ENCODE results near the gene XPNPEP1. TPM values are rescaled to one million over a fixed set of nuclear protein-coding genes. Genes with fewer than 3 reads are reported as not detected.
A peak's percentile ranks its signal among the peaks of the same experiment; 100 is the strongest.

XPNPEP1 gene
- total RNA-seq, 1 donor from 2014 or later = 80.6 TPM

- TF ChIP-seq CTCF (IDR thresholded peaks at IDR 0.05) = no peak
- H3K9me3 Mint-ChIP-seq (ENCODE audit: low read depth) = peaks cover 9% of the 10 kb centered on the region
- DNase-seq (ENCODE audit: low spot score) = no peak
- H3K27me3 Mint-ChIP-seq (ENCODE audit: low read depth) = no peaks in the 10 kb centered on the region
- no peaks in the 10 kb centered on the region for H3K4me1 Mint-ChIP-seq (ENCODE audit: low read depth)
- H3K27ac Mint-ChIP-seq (ENCODE audit: unreplicated experiment) = no peak overlapping the region
- H3K36me3 Mint-ChIP-seq (ENCODE audit: low read depth) = peaks cover 24% of the 10 kb centered on the region
- H3K4me3 Mint-ChIP-seq (ENCODE audit: unreplicated experiment) = no peak overlapping the region
These were observed 64.1 kb downstream of the XPNPEP1 start for GRCh38 chr10:109859221-109859620.

- H3K27me3 Mint-ChIP-seq (ENCODE audit: low read depth) = peaks cover 2% of the 10 kb centered on the region
- no peak for DNase-seq (ENCODE audit: low spot score)
- H3K4me3 Mint-ChIP-seq (ENCODE audit: unreplicated experiment) = no peak overlapping the region
- no peak overlapping the region for H3K27ac Mint-ChIP-seq (ENCODE audit: unreplicated experiment)
- H3K36me3 Mint-ChIP-seq (ENCODE audit: low read depth) = peaks cover 9% of the 10 kb centered on the region
- no peak for TF ChIP-seq CTCF (IDR thresholded peaks at IDR 0.05)
- H3K4me1 Mint-ChIP-seq (ENCODE audit: low read depth) = peaks cover 7% of the 10 kb centered on the region
- no peaks in the 10 kb centered on the region for H3K9me3 Mint-ChIP-seq (ENCODE audit: low read depth)
These were observed 67.6 kb downstream of the XPNPEP1 start for GRCh38 chr10:109855746-109856145.

- Mint-ChIP-seq H3K4me3 (ENCODE audit: unreplicated experiment) (no peak overlapping the region), H3K4me1 (ENCODE audit: low read depth) (peaks cover 7% of the 10 kb centered on the region), H3K27me3 (ENCODE audit: low read depth) (peaks cover 2% of the 10 kb centered on the region), H3K27ac (ENCODE audit: unreplicated experiment) (no peak overlapping the region), H3K36me3 (ENCODE audit: low read depth) (peaks cover under 1% of the 10 kb centered on the region), H3K9me3 (ENCODE audit: low read depth) (no peaks in the 10 kb centered on the region)
- DNase-seq (ENCODE audit: low spot score) = no peak
- TF ChIP-seq CTCF (IDR thresholded peaks at IDR 0.05) = no peak
These were observed 69.4 kb downstream of the XPNPEP1 start for GRCh38 chr10:109853921-109854320.

GRCh38 chr10:109852475-109853037, 70.8 kb downstream of the XPNPEP1 start:
- Mint-ChIP-seq H3K27ac (ENCODE audit: unreplicated experiment) (no peak overlapping the region), H3K36me3 (ENCODE audit: low read depth) (no peaks in the 10 kb centered on the region), H3K4me3 (ENCODE audit: unreplicated experiment) (no peak overlapping the region), H3K9me3 (ENCODE audit: low read depth) (no peaks in the 10 kb centered on the region), H3K4me1 (ENCODE audit: low read depth) (peaks cover 7% of the 10 kb centered on the region), H3K27me3 (ENCODE audit: low read depth) (peaks cover 2% of the 10 kb centered on the region)
- no peak for DNase-seq (ENCODE audit: low spot score)
- peak; percentile 93 for TF ChIP-seq CTCF (IDR thresholded peaks at IDR 0.05)

- Mint-ChIP-seq H3K36me3 (ENCODE audit: low read depth) (no peaks in the 10 kb centered on the region), H3K4me1 (ENCODE audit: low read depth) (peaks cover 7% of the 10 kb centered on the region), H3K27me3 (ENCODE audit: low read depth) (peaks cover 5% of the 10 kb centered on the region), H3K27ac (ENCODE audit: unreplicated experiment) (no peak overlapping the region), H3K4me3 (ENCODE audit: unreplicated experiment) (no peak overlapping the region), H3K9me3 (ENCODE audit: low read depth) (no peaks in the 10 kb centered on the region)
- no peak for TF ChIP-seq CTCF (IDR thresholded peaks at IDR 0.05)
- no peak for DNase-seq (ENCODE audit: low spot score)
These were observed 71.5 kb downstream of the XPNPEP1 start for GRCh38 chr10:109851616-109852474.
